Mesodermal cell (in vitro differentiated cells): ENCODE measurements around the gene PSMD14.
A peak's percentile ranks its signal among the peaks of the same experiment; 100 is the strongest.

Experiments used
- H3K27ac ChIP-seq: 2 replicates; pipeline ENCODE4 v1.7.0; 2013; ENCODE audit warnings: mild to moderate bottlenecking, low read depth, low read length, moderate library complexity; ENCODE audit not compliant: severe bottlenecking
- H3K36me3 ChIP-seq: 2 replicates; pipeline ENCODE4 v1.7.1; 2013; ENCODE audit warnings: mild to moderate bottlenecking, low read length, moderate library complexity; ENCODE audit not compliant: control insufficient read depth, insufficient read depth
- H3K4me1 ChIP-seq: one replicate; pipeline ENCODE4 v1.7.1; 2013; ENCODE audit warnings: mild to moderate bottlenecking, low read length; ENCODE audit not compliant: insufficient read depth, control insufficient read depth, poor library complexity, severe bottlenecking
- H3K4me3 ChIP-seq: 2 replicates; pipeline ENCODE4 v1.7.0; 2013; ENCODE audit warnings: low read length, control low read depth, mild to moderate bottlenecking; ENCODE audit not compliant: insufficient read depth, poor library complexity, severe bottlenecking; ENCODE audit errors: extremely low read depth
- H3K9me3 ChIP-seq: 2 replicates; pipeline ENCODE4 v1.7.1; 2013; ENCODE audit warnings: mild to moderate bottlenecking, low read length, moderate library complexity; ENCODE audit not compliant: control insufficient read depth
- WGBS, 2 experiments: methylation state at CpG; one replicate each; pipeline ENCODE4 v1.1.5; 2013; ENCODE audit warnings: missing lambda C conversion rate in 2 of 2; ENCODE audit not compliant: insufficient coverage in 2 of 2; 5-methylcytosine and 5-hydroxymethylcytosine counted together

Gene PSMD14

GRCh38 chr2:161303535-161304050 lies 4.6 kb upstream of the PSMD14 start:
- WGBS, 2 experiments: no CpG with 5 or more reads among the region's 1 CpG
- Histone ChIP-seq H3K36me3 (no peaks in the 10 kb centered on the region), H3K9me3 (peaks cover 3% of the 10 kb centered on the region), H3K4me1 (no peaks in the 10 kb centered on the region), H3K4me3 (no peak overlapping the region), H3K27ac (no peak overlapping the region)

- Histone ChIP-seq H3K9me3 (peaks cover 3% of the 10 kb centered on the region), H3K36me3 (peaks cover 21% of the 10 kb centered on the region), H3K4me1 (no peaks in the 10 kb centered on the region), H3K4me3 (peak overlapping the region; percentile 70), H3K27ac (no peak overlapping the region)
- WGBS, 2 experiments: 100% methylated on average over 3 of the region's 6 CpGs; no CpG with 5 or more reads in 1 of the 2 experiments
Observed at GRCh38 chr2:161306919-161307318, 1.3 kb upstream of the PSMD14 start.

GRCh38 chr2:161307676-161308075 lies 549 bp upstream of the PSMD14 start:
- H3K27ac ChIP-seq: peak overlapping the region; percentile 98

GRCh38 chr2:161312996-161313395 lies 4.8 kb downstream of the PSMD14 start:
- H3K36me3 ChIP-seq: peaks cover 26% of the 10 kb centered on the region
- WGBS, 2 experiments: 100% methylated on average over 1 to 2 of the region's 3 CpGs
- H3K27ac ChIP-seq: no peak overlapping the region
- H3K4me3 ChIP-seq: no peak overlapping the region
- no peaks in the 10 kb centered on the region for H3K4me1 ChIP-seq
- H3K9me3 ChIP-seq: no peaks in the 10 kb centered on the region

More at GRCh38 chr2:161307676-161308075, 549 bp upstream of the PSMD14 start:
- Histone ChIP-seq H3K36me3 (peaks cover 21% of the 10 kb centered on the region), H3K4me3 (peak overlapping the region; percentile 70), H3K4me1 (no peaks in the 10 kb centered on the region), H3K9me3 (peaks cover 3% of the 10 kb centered on the region)
- 20 to 68% methylated on average over 1 to 4 of the region's 6 CpGs for WGBS, 2 experiments

GRCh38 chr2:161315380-161315779 lies 7.2 kb downstream of the PSMD14 start:
- H3K36me3 ChIP-seq: peaks cover 19% of the 10 kb centered on the region
- no peak overlapping the region for H3K27ac ChIP-seq
- H3K9me3 ChIP-seq: no peaks in the 10 kb centered on the region

GRCh38 chr2:161316701-161317100 lies 8.5 kb downstream of the PSMD14 start:
- H3K4me1 ChIP-seq: no peaks in the 10 kb centered on the region
- no peak overlapping the region for H3K27ac ChIP-seq
- H3K36me3 ChIP-seq: peaks cover 17% of the 10 kb centered on the region
- H3K4me3 ChIP-seq: no peak overlapping the region
- H3K9me3 ChIP-seq: no peaks in the 10 kb centered on the region

More at GRCh38 chr2:161315380-161315779, 7.2 kb downstream of the PSMD14 start:
- H3K4me1 ChIP-seq: no peaks in the 10 kb centered on the region
- H3K4me3 ChIP-seq: no peak overlapping the region

GRCh38 chr2:161321944-161322648 lies 13.9 kb downstream of the PSMD14 start:
- Histone ChIP-seq H3K4me1 (no peaks in the 10 kb centered on the region), H3K9me3 (no peaks in the 10 kb centered on the region), H3K36me3 (peaks cover 50% of the 10 kb centered on the region), H3K4me3 (no peak overlapping the region), H3K27ac (no peak overlapping the region)
- 81 to 93% methylated on average over 3 to 4 of the region's 6 CpGs for WGBS, 2 experiments

- H3K4me1 ChIP-seq: no peaks in the 10 kb centered on the region
- H3K9me3 ChIP-seq: no peaks in the 10 kb centered on the region
- no peak overlapping the region for H3K4me3 ChIP-seq
- H3K36me3 ChIP-seq: peaks cover 47% of the 10 kb centered on the region
- H3K27ac ChIP-seq: no peak overlapping the region
Observed at GRCh38 chr2:161324876-161325275, 16.7 kb downstream of the PSMD14 start.

GRCh38 chr2:161327582-161327981 lies 19.4 kb downstream of the PSMD14 start:
- peaks cover 30% of the 10 kb centered on the region for H3K36me3 ChIP-seq
- no CpG with 5 or more reads among the region's 1 CpG for WGBS, 2 experiments
- no peaks in the 10 kb centered on the region for H3K4me1 ChIP-seq
- no peaks in the 10 kb centered on the region for H3K9me3 ChIP-seq
- H3K27ac ChIP-seq: no peak overlapping the region
- H3K4me3 ChIP-seq: no peak overlapping the region

- H3K4me3 ChIP-seq: no peak overlapping the region
- H3K4me1 ChIP-seq: no peaks in the 10 kb centered on the region
- peaks cover 7% of the 10 kb centered on the region for H3K36me3 ChIP-seq
- no peak overlapping the region for H3K27ac ChIP-seq
- H3K9me3 ChIP-seq: no peaks in the 10 kb centered on the region
Observed at GRCh38 chr2:161332371-161332967, 24.2 kb downstream of the PSMD14 start.

GRCh38 chr2:161335626-161336025 lies 27.4 kb downstream of the PSMD14 start:
- Histone ChIP-seq H3K9me3 (no peaks in the 10 kb centered on the region), H3K4me1 (no peaks in the 10 kb centered on the region), H3K4me3 (no peak overlapping the region), H3K36me3 (peaks cover 15% of the 10 kb centered on the region), H3K27ac (no peak overlapping the region)
- 100% methylated on average over 1 of the region's 2 CpGs; no CpG with 5 or more reads in 1 of the 2 experiments for WGBS, 2 experiments
